GM12878 (cell line): ENCODE data around the gene FREM3. TPM values are rescaled to one million over a fixed set of nuclear protein-coding genes. Genes with fewer than 3 reads are reported as not detected.

Experiments used
- ATAC-seq: fragments of 200-7000 bp; cut with Tn5 transposase; 3 replicates; pipeline ENCODE4 v1.9.1; 2020; ENCODE audit warnings: mild to moderate bottlenecking, moderate library complexity
- BruUV-seq: library from RNA; stranded (reverse); fragments of 400-500 nt; replicated peaks from 2 replicates; lab custom pipeline; 2021; lab: Mats Ljungman, UMichigan
- CTCF ChIA-PET: fragments of 300-600 bp; sonication (Branson Sonifier 250); formaldehyde crosslinking; extraction: SDS; loops from one replicate; lab custom pipeline; 2021; ENCODE audit warnings: inconsistent platforms; lab: Yijun Ruan, JAX
- POLR2A ChIA-PET: fragments of 350-600 bp; formaldehyde crosslinking; extraction: SDS; loops from one replicate; lab custom pipeline; 2021; ENCODE audit warnings: inconsistent platforms; lab: Charles Lee
- RAD21 ChIA-PET: fragments of 300-600 bp; sonication (Branson Sonifier 250); formaldehyde crosslinking; loops from one replicate; lab custom pipeline; 2023; ENCODE audit warnings: antibody characterized with exemption; ENCODE audit not compliant: unreplicated experiment; lab: Charles Lee
- SMC1A ChIA-PET: fragments of 300-600 bp; sonication (Branson Sonifier 250); formaldehyde crosslinking; loops from one replicate; lab custom pipeline; 2023; ENCODE audit not compliant: unreplicated experiment, uncharacterized antibody; lab: Charles Lee
- DNase-seq: peaks from one replicate; pipeline ENCODE4 v3.0.0-alpha.2; 2011; ENCODE audit warnings: low read depth, low spot score
- FAIRE-seq: peaks from 3 replicates; lab custom pipeline; 2011; peaks lifted over from hg19 to GRCh38; lab: Jason Lieb, UNC
- H2AFZ ChIP-seq: 2 replicates; pipeline ENCODE4 v1.6.0; 2011; ENCODE audit warnings: low read depth, low read length, control low read depth; ENCODE audit not compliant: control insufficient read depth
- H3K27ac ChIP-seq: 2 replicates; pipeline ENCODE4 v1.5.1; 2011; ENCODE audit warnings: control low read depth; ENCODE audit not compliant: control insufficient read depth, insufficient read depth
- H3K27me3 ChIP-seq, 2 experiments: replicated peaks in 1 of 2; 2 replicates each; pipeline versions ENCODE4 v1.6.0 to v1.6.1; 2011; ENCODE audit warnings: low read length in 1 of 2; ENCODE audit not compliant: control insufficient read depth in 2 of 2, insufficient read depth in 2 of 2
- H3K36me3 ChIP-seq, 2 experiments: 2 replicates each; pipeline ENCODE4 v1.5.1; 2011; ENCODE audit warnings: low read length in 1 of 2; ENCODE audit not compliant: control insufficient read depth in 2 of 2, insufficient read depth in 2 of 2
- H3K4me1 ChIP-seq: 2 replicates; pipeline ENCODE4 v1.6.1; 2011; ENCODE audit warnings: mild to moderate bottlenecking, low read length, moderate library complexity, mixed read lengths; ENCODE audit not compliant: control insufficient read depth, insufficient read depth
- H3K4me2 ChIP-seq: 2 replicates; pipeline ENCODE4 v1.6.0; 2011; ENCODE audit warnings: control low read depth; ENCODE audit not compliant: control insufficient read depth, insufficient read depth
- H3K4me3 ChIP-seq: fragments of 200-600 bp; sonication (generic); 2 replicates; pipeline ENCODE4 v1.5.1; 2016
- H3K79me2 ChIP-seq: 2 replicates; pipeline ENCODE4 v1.6.0; 2011; ENCODE audit warnings: low read length; ENCODE audit not compliant: control insufficient read depth, insufficient read depth
- H3K9ac ChIP-seq: 2 replicates; pipeline ENCODE4 v1.8.0; 2011; ENCODE audit warnings: low read length, control low read depth, mixed read lengths; ENCODE audit not compliant: control insufficient read depth, insufficient read depth
- H3K9me3 ChIP-seq: replicated peaks from 3 replicates; pipeline ENCODE4 v1.5.1; 2011; ENCODE audit warnings: mild to moderate bottlenecking, low read length; ENCODE audit not compliant: control insufficient read depth, insufficient read depth
- H4K20me1 ChIP-seq: 2 replicates; pipeline ENCODE4 v1.6.0; 2011; ENCODE audit not compliant: control insufficient read depth, insufficient read depth
- CBX3 ChIP-seq: fragments of 200-600 bp; sonication (generic); IDR thresholded peaks from 2 replicates; pipeline ENCODE4 v1.6.1; 2016; ENCODE audit warnings: low read depth, borderline replicate concordance
- CBX5 ChIP-seq: sonication (generic); IDR thresholded peaks from 2 replicates; pipeline ENCODE4 v1.6.1; 2016; ENCODE audit warnings: low read depth, moderate library complexity, mild to moderate bottlenecking, inconsistent platforms
- EP300 ChIP-seq, 2 experiments: fragments of 150-350 bp in 1 of 2; IDR thresholded peaks; 2 replicates each; pipeline ENCODE4 v1.6.1; 2011 to 2012; ENCODE audit warnings: low read depth in 2 of 2, low read length in 2 of 2, borderline replicate concordance in 1 of 2, improper control_type of control experiment in 1 of 2, inconsistent platforms in 1 of 2; ENCODE audit not compliant: control insufficient read depth in 1 of 2
- JUNB ChIP-seq: IDR thresholded peaks from 2 replicates; pipeline ENCODE4 v1.6.1; 2016; ENCODE audit warnings: antibody characterized with exemption, mild to moderate bottlenecking
- MEF2A ChIP-seq: IDR thresholded peaks from 2 replicates; pipeline ENCODE4 v1.6.1; 2011; ENCODE audit warnings: low read depth, mild to moderate bottlenecking, low read length, moderate library complexity; ENCODE audit not compliant: insufficient read depth
- PML ChIP-seq: IDR thresholded peaks from 2 replicates; pipeline ENCODE4 v1.6.1; 2012; ENCODE audit warnings: low read length, inconsistent platforms
- WGBS: methylation state at CpG from one replicate; pipeline ENCODE4 v1.1.6; 2016; ENCODE audit warnings: low lambda C conversion rate; ENCODE audit not compliant: insufficient replicate concordance, insufficient coverage; ENCODE audit errors: missing lambda C conversion rate; 5-methylcytosine and 5-hydroxymethylcytosine counted together
- in situ Hi-C: fragments of 300-500 bp; cut with MboI; formaldehyde crosslinking; loops from 9 replicates; pipeline ENCODE4 v1.14.3; 2018; ENCODE audit warnings: mixed read lengths
- intact Hi-C: fragments of 100-400 bp; cut with micrococcal nuclease; formaldehyde crosslinking; loops from one replicate; pipeline ENCODE4 v1.14.2; 2022; ENCODE audit not compliant: unreplicated experiment
- polyA plus RNA-seq, 11 experiments: library from polyadenylated mRNA; depleted of rRNA in 4 of 11; unstranded in 6 of 11; stranded (reverse) in 5 of 11; fragments of >200 nt; fragmentation: Nextera tagmentation in 4 of 11; fragmentation: Illumina TruSeq in 1 of 11; extraction: Ambion mirVana in 4 of 11; extraction: Trizol in 1 of 11; gene quantifications; 1 replicate in 1 of 11; 2 replicates in 10 of 11; pipeline versions ENCODE4 v1.2.1 to v1.2.3, GENCODE V29; 2011 to 2016; ENCODE audit warnings: inconsistent platforms in 2 of 11, missing spikeins in 2 of 11, low read depth in 1 of 11
- total RNA-seq, 4 experiments: library from RNA; depleted of rRNA in 3 of 4; stranded (reverse); fragments of >200 nt in 3 of 4; fragmentation: Illumina TruSeq in 1 of 4; extraction: Trizol in 1 of 4; gene quantifications; 2 replicates each; pipeline versions ENCODE4 v1.2.1 to v1.2.3, GENCODE V29; 2013 to 2021
- TF ChIP-seq, protein P1 (sequence below): IDR thresholded peaks from 2 replicates; pipeline ENCODE4 v1.6.1; 2011; ENCODE audit warnings: mild to moderate bottlenecking, low read depth, low read length, moderate library complexity; ENCODE audit not compliant: insufficient replicate concordance
- TF ChIP-seq, protein P2 (sequence below): IDR thresholded peaks from 2 replicates; pipeline ENCODE4 v1.6.1; 2012; ENCODE audit warnings: improper control_type of control experiment, low read depth, low read length; ENCODE audit not compliant: insufficient replicate concordance
- TF ChIP-seq, protein P3 (sequence below): fragments of 450-650 bp; IDR thresholded peaks from 2 replicates; pipeline ENCODE4 v1.6.1; 2018; ENCODE audit warnings: borderline replicate concordance, mild to moderate bottlenecking; ENCODE audit not compliant: partially characterized antibody
- TF ChIP-seq, protein P4 (sequence below): fragments of 450-650 bp; formaldehyde crosslinking; IDR thresholded peaks from 2 replicates; pipeline ENCODE4 v1.4.0; 2022; ENCODE audit warnings: mild to moderate bottlenecking, moderate library complexity

The FREM3 gene
- total and polyA plus RNA-seq, 10 of the 15 experiments (the other 5 are each of a cell fraction or from before 2014, with no cell fraction given), result not detected

DNA sequence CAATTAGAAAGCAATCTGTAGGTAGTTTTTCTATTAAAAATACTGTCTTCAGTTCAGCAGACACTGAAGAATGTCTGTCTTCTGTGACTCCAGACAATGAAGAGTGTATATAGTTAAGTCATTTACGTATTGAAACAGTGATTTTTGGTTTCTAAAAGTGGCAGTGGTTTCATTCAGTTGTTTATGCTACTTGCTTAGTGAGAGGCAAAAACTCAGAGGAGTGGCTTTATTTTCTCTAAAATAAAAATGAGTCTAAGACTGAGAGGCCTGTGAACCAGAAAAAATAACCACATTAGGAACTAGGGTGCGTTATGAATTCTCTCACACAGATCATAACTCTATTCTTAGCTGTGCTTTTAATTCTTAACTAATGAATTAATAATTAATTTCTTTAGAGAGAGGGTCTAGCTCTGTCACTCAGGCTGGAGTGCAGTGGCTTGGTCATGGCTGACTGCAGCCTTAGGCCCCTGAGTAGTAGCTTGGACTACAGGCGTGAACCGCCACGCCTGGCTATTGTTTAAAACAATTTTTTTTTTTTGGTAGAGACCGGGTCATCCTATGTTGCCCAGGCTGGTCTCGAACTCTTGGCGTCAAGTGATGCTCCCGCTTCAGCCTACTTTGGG is 31.4 kb downstream of the FREM3 start:
- in situ Hi-C loops (no loop called here), intact Hi-C loops (no loop called here)
- CTCF ChIA-PET, result no interaction called here
- no peak overlapping the region for H2AFZ ChIP-seq
- no peaks in the 10 kb centered on the region for H3K36me3 ChIP-seq
- no peak overlapping the region for H3K4me3 ChIP-seq
- no peaks in the 10 kb centered on the region for H3K9me3 ChIP-seq
- BruUV-seq, result no TSS peak
- FAIRE-seq (peak; percentile 78), DNase-seq (peak; percentile 27), ATAC-seq (peak; percentile 88)
- WGBS, result 62% methylated on average over 9 of the region's 9 CpGs
- no peak overlapping the region for H3K27ac ChIP-seq
- H3K4me1 ChIP-seq, result peaks cover 6% of the 10 kb centered on the region
- no peaks in the 10 kb centered on the region for H4K20me1 ChIP-seq
- POLR2A ChIA-PET, result no interaction called here
- no peak overlapping the region for H3K9ac ChIP-seq
- RAD21 ChIA-PET, result no interaction called here
- H3K79me2 ChIP-seq, result no peaks in the 10 kb centered on the region
- H3K27me3 ChIP-seq, result no peaks in the 10 kb centered on the region
- no peak overlapping the region for H3K4me2 ChIP-seq
- SMC1A ChIA-PET, result no interaction called here
- TF ChIP-seq, protein P1, sequence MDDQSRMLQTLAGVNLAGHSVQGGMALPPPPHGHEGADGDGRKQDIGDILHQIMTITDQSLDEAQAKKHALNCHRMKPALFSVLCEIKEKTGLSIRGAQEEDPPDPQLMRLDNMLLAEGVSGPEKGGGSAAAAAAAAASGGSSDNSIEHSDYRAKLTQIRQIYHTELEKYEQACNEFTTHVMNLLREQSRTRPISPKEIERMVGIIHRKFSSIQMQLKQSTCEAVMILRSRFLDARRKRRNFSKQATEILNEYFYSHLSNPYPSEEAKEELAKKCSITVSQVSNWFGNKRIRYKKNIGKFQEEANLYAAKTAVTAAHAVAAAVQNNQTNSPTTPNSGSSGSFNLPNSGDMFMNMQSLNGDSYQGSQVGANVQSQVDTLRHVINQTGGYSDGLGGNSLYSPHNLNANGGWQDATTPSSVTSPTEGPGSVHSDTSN, result no peak
- TF ChIP-seq, protein P2, sequence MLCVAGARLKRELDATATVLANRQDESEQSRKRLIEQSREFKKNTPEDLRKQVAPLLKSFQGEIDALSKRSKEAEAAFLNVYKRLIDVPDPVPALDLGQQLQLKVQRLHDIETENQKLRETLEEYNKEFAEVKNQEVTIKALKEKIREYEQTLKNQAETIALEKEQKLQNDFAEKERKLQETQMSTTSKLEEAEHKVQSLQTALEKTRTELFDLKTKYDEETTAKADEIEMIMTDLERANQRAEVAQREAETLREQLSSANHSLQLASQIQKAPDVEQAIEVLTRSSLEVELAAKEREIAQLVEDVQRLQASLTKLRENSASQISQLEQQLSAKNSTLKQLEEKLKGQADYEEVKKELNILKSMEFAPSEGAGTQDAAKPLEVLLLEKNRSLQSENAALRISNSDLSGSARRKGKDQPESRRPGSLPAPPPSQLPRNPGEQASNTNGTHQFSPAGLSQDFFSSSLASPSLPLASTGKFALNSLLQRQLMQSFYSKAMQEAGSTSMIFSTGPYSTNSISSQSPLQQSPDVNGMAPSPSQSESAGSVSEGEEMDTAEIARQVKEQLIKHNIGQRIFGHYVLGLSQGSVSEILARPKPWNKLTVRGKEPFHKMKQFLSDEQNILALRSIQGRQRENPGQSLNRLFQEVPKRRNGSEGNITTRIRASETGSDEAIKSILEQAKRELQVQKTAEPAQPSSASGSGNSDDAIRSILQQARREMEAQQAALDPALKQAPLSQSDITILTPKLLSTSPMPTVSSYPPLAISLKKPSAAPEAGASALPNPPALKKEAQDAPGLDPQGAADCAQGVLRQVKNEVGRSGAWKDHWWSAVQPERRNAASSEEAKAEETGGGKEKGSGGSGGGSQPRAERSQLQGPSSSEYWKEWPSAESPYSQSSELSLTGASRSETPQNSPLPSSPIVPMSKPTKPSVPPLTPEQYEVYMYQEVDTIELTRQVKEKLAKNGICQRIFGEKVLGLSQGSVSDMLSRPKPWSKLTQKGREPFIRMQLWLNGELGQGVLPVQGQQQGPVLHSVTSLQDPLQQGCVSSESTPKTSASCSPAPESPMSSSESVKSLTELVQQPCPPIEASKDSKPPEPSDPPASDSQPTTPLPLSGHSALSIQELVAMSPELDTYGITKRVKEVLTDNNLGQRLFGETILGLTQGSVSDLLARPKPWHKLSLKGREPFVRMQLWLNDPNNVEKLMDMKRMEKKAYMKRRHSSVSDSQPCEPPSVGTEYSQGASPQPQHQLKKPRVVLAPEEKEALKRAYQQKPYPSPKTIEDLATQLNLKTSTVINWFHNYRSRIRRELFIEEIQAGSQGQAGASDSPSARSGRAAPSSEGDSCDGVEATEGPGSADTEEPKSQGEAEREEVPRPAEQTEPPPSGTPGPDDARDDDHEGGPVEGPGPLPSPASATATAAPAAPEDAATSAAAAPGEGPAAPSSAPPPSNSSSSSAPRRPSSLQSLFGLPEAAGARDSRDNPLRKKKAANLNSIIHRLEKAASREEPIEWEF, result no peak
- TF ChIP-seq CBX3 (no peak), CBX5 (no peak), JUNB (peak; percentile 40; the same call in 1 of the 2 replicates), MEF2A (peak; percentile 77; the same call in 1 of the 2 replicates), EP300 (IDR thresholded peaks at IDR 0.05; ENCODE audit: borderline replicate concordance in 1 of 2, control insufficient read depth in 1 of 2, low read depth in 2 of 2, low read length in 2 of 2) (peak in 1 of 2 experiments; percentile 29; a peak in 2 of 4 replicates), PML (no peak; the same call in 1 of the 2 replicates)
- TF ChIP-seq, protein P3, sequence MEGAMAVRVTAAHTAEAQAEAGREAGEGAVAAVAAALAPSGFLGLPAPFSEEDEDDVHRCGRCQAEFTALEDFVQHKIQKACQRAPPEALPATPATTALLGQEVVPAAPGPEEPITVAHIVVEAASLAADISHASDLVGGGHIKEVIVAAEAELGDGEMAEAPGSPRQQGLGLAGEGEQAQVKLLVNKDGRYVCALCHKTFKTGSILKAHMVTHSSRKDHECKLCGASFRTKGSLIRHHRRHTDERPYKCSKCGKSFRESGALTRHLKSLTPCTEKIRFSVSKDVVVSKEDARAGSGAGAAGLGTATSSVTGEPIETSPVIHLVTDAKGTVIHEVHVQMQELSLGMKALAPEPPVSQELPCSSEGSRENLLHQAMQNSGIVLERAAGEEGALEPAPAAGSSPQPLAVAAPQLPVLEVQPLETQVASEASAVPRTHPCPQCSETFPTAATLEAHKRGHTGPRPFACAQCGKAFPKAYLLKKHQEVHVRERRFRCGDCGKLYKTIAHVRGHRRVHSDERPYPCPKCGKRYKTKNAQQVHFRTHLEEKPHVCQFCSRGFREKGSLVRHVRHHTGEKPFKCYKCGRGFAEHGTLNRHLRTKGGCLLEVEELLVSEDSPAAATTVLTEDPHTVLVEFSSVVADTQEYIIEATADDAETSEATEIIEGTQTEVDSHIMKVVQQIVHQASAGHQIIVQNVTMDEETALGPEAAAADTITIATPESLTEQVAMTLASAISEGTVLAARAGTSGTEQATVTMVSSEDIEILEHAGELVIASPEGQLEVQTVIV, result no peak
- TF ChIP-seq, protein P4, sequence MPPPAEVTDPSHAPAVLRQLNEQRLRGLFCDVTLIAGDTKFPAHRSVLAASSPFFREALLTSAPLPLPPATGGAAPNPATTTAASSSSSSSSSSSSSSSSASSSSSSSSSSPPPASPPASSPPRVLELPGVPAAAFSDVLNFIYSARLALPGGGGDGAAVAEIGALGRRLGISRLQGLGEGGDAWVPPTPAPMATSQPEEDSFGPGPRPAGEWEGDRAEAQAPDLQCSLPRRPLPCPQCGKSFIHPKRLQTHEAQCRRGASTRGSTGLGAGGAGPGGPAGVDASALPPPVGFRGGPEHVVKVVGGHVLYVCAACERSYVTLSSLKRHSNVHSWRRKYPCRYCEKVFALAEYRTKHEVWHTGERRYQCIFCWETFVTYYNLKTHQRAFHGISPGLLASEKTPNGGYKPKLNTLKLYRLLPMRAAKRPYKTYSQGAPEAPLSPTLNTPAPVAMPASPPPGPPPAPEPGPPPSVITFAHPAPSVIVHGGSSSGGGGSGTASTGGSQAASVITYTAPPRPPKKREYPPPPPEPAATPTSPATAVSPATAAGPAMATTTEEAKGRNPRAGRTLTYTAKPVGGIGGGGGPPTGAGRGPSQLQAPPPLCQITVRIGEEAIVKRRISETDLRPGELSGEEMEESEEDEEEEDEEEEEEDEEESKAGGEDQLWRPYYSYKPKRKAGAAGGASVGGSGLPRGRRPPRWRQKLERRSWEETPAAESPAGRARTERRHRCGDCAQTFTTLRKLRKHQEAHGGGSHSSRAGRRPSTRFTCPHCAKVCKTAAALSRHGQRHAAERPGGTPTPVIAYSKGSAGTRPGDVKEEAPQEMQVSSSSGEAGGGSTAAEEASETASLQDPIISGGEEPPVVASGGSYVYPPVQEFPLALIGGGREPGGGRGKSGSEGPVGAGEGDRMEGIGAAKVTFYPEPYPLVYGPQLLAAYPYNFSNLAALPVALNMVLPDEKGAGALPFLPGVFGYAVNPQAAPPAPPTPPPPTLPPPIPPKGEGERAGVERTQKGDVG (CRISPR knock-in tag), result no peak
